H9 (cell line): ENCODE measurements around the gene ROR1. TPM values are rescaled to one million over a fixed set of nuclear protein-coding genes. Genes with fewer than 3 reads are reported as not detected.
"Not testable (repeated sequence)": the region's sequence is repeated elsewhere in the genome, so short reads cannot be mapped to it uniquely, and the experiment has no call there.

Source experiments
- DNase-seq: peaks from one replicate; pipeline ENCODE4 v3.0.0-alpha.2; 2017
- H2AFZ ChIP-seq: one replicate; pipeline ENCODE4 v1.6.1; 2013; ENCODE audit warnings: mild to moderate bottlenecking, low read length, control low read depth, moderate library complexity
- H2AK5ac ChIP-seq: 2 replicates; pipeline ENCODE4 v1.6.1; 2013; ENCODE audit warnings: low read length, control low read depth, mixed read lengths; ENCODE audit not compliant: insufficient read length
- H2BK120ac ChIP-seq: one replicate; pipeline ENCODE4 v1.6.1; 2013; ENCODE audit warnings: low read depth, mild to moderate bottlenecking, low read length, control low read depth, inconsistent platforms; ENCODE audit not compliant: poor library complexity, severe bottlenecking
- H2BK12ac ChIP-seq: 2 replicates; pipeline ENCODE4 v1.6.1; 2013; ENCODE audit warnings: low read length, control low read depth, mixed read lengths, low read depth; ENCODE audit not compliant: insufficient read length
- H2BK15ac ChIP-seq: 2 replicates; pipeline ENCODE4 v1.6.1; 2013; ENCODE audit warnings: low read depth, low read length, control low read depth
- H2BK20ac ChIP-seq: one replicate; pipeline ENCODE4 v1.6.1; 2013; ENCODE audit warnings: low read depth, mild to moderate bottlenecking, low read length, control low read depth, inconsistent platforms; ENCODE audit not compliant: poor library complexity, severe bottlenecking
- H2BK5ac ChIP-seq: 2 replicates; pipeline ENCODE4 v1.6.1; 2013; ENCODE audit warnings: low read length, control low read depth, mixed read lengths; ENCODE audit not compliant: insufficient read length
- H3K14ac ChIP-seq: 2 replicates; pipeline ENCODE4 v1.6.1; 2013; ENCODE audit warnings: low read length, control low read depth; ENCODE audit not compliant: insufficient read depth
- H3K18ac ChIP-seq: 2 replicates; pipeline ENCODE4 v1.6.1; 2013; ENCODE audit warnings: low read depth, mild to moderate bottlenecking, mixed read lengths, low read length, control low read depth; ENCODE audit not compliant: insufficient read length
- H3K23ac ChIP-seq: 2 replicates; pipeline ENCODE4 v1.6.1; 2013; ENCODE audit warnings: low read length, control low read depth, mixed read lengths, low read depth; ENCODE audit not compliant: insufficient read length
- H3K23me2 ChIP-seq: 2 replicates; pipeline ENCODE4 v1.6.1; 2013; ENCODE audit warnings: low read depth, mild to moderate bottlenecking, mixed read lengths, low read length, control low read depth; ENCODE audit not compliant: insufficient read length, poor library complexity, severe bottlenecking
- H3K27ac ChIP-seq: 2 replicates; pipeline ENCODE4 v1.5.1; 2013; ENCODE audit warnings: low read length, control low read depth, mixed read lengths, low read depth; ENCODE audit not compliant: insufficient read length
- H3K27me3 ChIP-seq: 2 replicates; pipeline ENCODE4 v1.6.1; 2013; ENCODE audit warnings: low read length, control low read depth, inconsistent platforms; ENCODE audit not compliant: insufficient read depth
- H3K4ac ChIP-seq: 2 replicates; pipeline ENCODE4 v1.6.1; 2013; ENCODE audit warnings: low read depth, mild to moderate bottlenecking, control low read depth, inconsistent platforms, low read length, moderate library complexity
- H3K4me1 ChIP-seq: 2 replicates; pipeline ENCODE4 v1.6.1; 2013; ENCODE audit warnings: low read length, control low read depth, inconsistent platforms; ENCODE audit not compliant: insufficient read depth
- H3K4me2 ChIP-seq: 2 replicates; pipeline ENCODE4 v1.6.1; 2013; ENCODE audit warnings: low read length, control low read depth, mixed read lengths; ENCODE audit not compliant: insufficient read length, insufficient read depth
- H3K56ac ChIP-seq: 2 replicates; pipeline ENCODE4 v1.6.1; 2013; ENCODE audit warnings: low read depth, mild to moderate bottlenecking, mixed read lengths, low read length, control low read depth; ENCODE audit not compliant: insufficient read length
- H3K79me1 ChIP-seq: 2 replicates; pipeline ENCODE4 v1.6.1; 2013; ENCODE audit warnings: low read depth, mild to moderate bottlenecking, moderate library complexity, low read length, control low read depth, inconsistent platforms; ENCODE audit not compliant: insufficient read depth, poor library complexity, severe bottlenecking
- H3K79me2 ChIP-seq: 2 replicates; pipeline ENCODE4 v1.6.1; 2013; ENCODE audit warnings: low read length, control low read depth, inconsistent platforms; ENCODE audit not compliant: insufficient read depth
- H3K9ac ChIP-seq: 2 replicates; pipeline ENCODE4 v1.6.1; 2013; ENCODE audit warnings: low read length, control low read depth, mixed read lengths; ENCODE audit not compliant: insufficient read length; ENCODE audit errors: extremely low read depth
- H3K9me3 ChIP-seq: one replicate; pipeline ENCODE4 v1.6.1; 2013; ENCODE audit warnings: low read depth, low read length, inconsistent platforms; ENCODE audit not compliant: control insufficient read depth
- H3T11ph ChIP-seq: one replicate; pipeline ENCODE4 v1.6.1; 2013; ENCODE audit warnings: mild to moderate bottlenecking, low read length, control low read depth, inconsistent platforms
- H4K20me1 ChIP-seq: one replicate; pipeline ENCODE4 v1.6.1; 2013; ENCODE audit not compliant: control insufficient read depth, insufficient read length, insufficient read depth
- H4K5ac ChIP-seq: 2 replicates; pipeline ENCODE4 v1.6.1; 2013; ENCODE audit warnings: low read depth, mild to moderate bottlenecking, mixed read lengths, low read length, control low read depth; ENCODE audit not compliant: insufficient read length
- H4K8ac ChIP-seq: replicated peaks from 2 replicates; pipeline ENCODE4 v1.6.1; 2013; ENCODE audit warnings: low read length, control low read depth, mixed read lengths, low read depth; ENCODE audit not compliant: insufficient read length
- H4K91ac ChIP-seq: 2 replicates; pipeline ENCODE4 v1.6.1; 2013; ENCODE audit warnings: low read depth, mild to moderate bottlenecking, moderate library complexity, mixed read lengths, low read length, control low read depth; ENCODE audit not compliant: insufficient read length
- H3K27ac Mint-ChIP-seq, 3 experiments: 2 replicates in 2 of 3; 3 replicates in 1 of 3; pipeline ENCODE4 v1.8.0; 2020 to 2021; ENCODE audit warnings: mixed read lengths in 3 of 3, mild to moderate bottlenecking in 1 of 3, moderate library complexity in 1 of 3
- H3K27me3 Mint-ChIP-seq: 2 replicates; pipeline ENCODE4 v1.8.0; 2021; ENCODE audit warnings: low read depth, mild to moderate bottlenecking, moderate library complexity, mixed read lengths
- H3K36me3 Mint-ChIP-seq, 3 experiments: 2 replicates in 2 of 3; 3 replicates in 1 of 3; pipeline ENCODE4 v1.8.0; 2020 to 2021; ENCODE audit warnings: low read depth in 3 of 3, mixed read lengths in 3 of 3; ENCODE audit not compliant: insufficient read depth in 1 of 3
- H3K4me1 Mint-ChIP-seq, 2 experiments: 2 replicates each; pipeline ENCODE4 v1.8.0; 2020; ENCODE audit warnings: mixed read lengths in 2 of 2
- H3K4me3 Mint-ChIP-seq, 2 experiments: 2 replicates in 1 of 2; 3 replicates in 1 of 2; pipeline ENCODE4 v1.8.0; 2020 to 2021; ENCODE audit warnings: mild to moderate bottlenecking in 2 of 2, mixed read lengths in 2 of 2, moderate library complexity in 1 of 2
- H3K9me3 Mint-ChIP-seq, 2 experiments: 2 replicates in 1 of 2; 3 replicates in 1 of 2; pipeline ENCODE4 v1.8.0; 2020; ENCODE audit warnings: mild to moderate bottlenecking in 2 of 2, mixed read lengths in 2 of 2, moderate library complexity in 1 of 2
- WGBS: extraction: QIAGEN DNeasy Blood & Tissue Kit; methylation state at CpG from one replicate; pipeline ENCODE4 v1.1.7; 2013; ENCODE audit warnings: missing lambda C conversion rate, low lambda C conversion rate, mixed read lengths; ENCODE audit not compliant: insufficient read length; ENCODE audit errors: extremely low coverage; 5-methylcytosine and 5-hydroxymethylcytosine counted together
- total RNA-seq: library from RNA; stranded (reverse); gene quantifications from 2 replicates; pipeline ENCODE4 v1.2.1, GENCODE V29; 2021
- TF ChIP-seq, protein P1 (sequence below): fragments of 200-600 bp; sonication (generic); conservative IDR thresholded peaks from 3 replicates; pipeline ENCODE4 v1.8.0; 2021; ENCODE audit warnings: antibody characterized with exemption, mild to moderate bottlenecking

The ROR1 gene
- total RNA-seq, 1 experiment from 2014 or later: 75.9 TPM

DNA sequence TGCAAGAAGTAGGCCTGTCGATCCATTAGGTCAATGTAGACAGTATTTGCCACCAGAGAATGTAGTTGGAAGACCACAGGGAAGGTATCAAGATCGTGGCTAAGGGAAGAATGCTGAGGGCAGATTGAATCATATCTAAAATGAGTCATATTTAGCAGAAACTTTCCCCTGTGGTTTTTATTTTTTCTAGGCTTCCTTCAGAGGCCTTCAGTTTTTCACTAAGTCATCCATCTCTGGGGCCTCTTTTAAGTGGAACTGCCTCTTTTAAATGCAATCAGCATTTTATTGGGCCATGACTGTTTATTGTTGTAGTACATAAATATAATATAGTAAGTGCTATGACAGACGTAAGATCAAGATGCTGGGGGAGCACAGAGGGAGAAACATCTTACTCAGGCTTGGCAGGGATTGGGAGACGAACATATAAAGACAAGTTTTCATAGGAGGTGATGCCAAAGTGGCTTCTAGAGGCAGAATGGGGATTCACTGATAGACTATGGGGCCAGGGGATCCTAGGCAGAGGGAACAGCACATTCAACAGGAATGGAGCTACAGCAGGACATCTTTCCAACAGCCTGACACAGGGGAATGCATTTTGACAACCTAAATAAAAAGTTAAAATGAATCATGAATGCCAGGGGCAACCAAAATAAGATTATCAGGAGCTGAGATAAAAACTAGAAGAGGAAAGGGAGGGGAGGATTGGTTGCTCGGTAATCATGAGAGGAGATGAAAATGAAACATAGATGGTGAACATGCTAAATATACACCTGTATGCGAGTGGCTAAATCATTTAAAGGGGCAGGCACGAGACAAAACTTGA is 449.7 kb downstream of the ROR1 start:
- H3K9me3 Mint-ChIP-seq: peaks cover 0 to 3% of the 10 kb centered on the region in 2 experiments; a peak in 1 of 5 replicates
- H3K4me3 Mint-ChIP-seq: no peak overlapping the region
- WGBS: no CpG with 5 or more reads among the region's 7 CpGs
- no peaks in the 10 kb centered on the region for H4K20me1 ChIP-seq
- H3K9ac ChIP-seq: no peak overlapping the region
- no peak overlapping the region; a peak in 1 of 7 replicates for H3K27ac Mint-ChIP-seq
- H4K8ac ChIP-seq: no peak overlapping the region
- no peak overlapping the region for H4K91ac ChIP-seq
- H3K79me2 ChIP-seq: no peaks in the 10 kb centered on the region
- no peak for DNase-seq
- no peak overlapping the region for H2BK5ac ChIP-seq
- H3K4me2 ChIP-seq: no peak overlapping the region
- H3K14ac ChIP-seq: no peak overlapping the region
- no peak overlapping the region for H3T11ph ChIP-seq
- H2BK12ac ChIP-seq: no peak overlapping the region
- H3K18ac ChIP-seq: no peak overlapping the region
- no peaks in the 10 kb centered on the region for H3K36me3 Mint-ChIP-seq
- H2BK20ac ChIP-seq: no peak overlapping the region
- no peaks in the 10 kb centered on the region for H3K79me1 ChIP-seq
- no peak overlapping the region for H3K56ac ChIP-seq
- TF ChIP-seq, protein P1, sequence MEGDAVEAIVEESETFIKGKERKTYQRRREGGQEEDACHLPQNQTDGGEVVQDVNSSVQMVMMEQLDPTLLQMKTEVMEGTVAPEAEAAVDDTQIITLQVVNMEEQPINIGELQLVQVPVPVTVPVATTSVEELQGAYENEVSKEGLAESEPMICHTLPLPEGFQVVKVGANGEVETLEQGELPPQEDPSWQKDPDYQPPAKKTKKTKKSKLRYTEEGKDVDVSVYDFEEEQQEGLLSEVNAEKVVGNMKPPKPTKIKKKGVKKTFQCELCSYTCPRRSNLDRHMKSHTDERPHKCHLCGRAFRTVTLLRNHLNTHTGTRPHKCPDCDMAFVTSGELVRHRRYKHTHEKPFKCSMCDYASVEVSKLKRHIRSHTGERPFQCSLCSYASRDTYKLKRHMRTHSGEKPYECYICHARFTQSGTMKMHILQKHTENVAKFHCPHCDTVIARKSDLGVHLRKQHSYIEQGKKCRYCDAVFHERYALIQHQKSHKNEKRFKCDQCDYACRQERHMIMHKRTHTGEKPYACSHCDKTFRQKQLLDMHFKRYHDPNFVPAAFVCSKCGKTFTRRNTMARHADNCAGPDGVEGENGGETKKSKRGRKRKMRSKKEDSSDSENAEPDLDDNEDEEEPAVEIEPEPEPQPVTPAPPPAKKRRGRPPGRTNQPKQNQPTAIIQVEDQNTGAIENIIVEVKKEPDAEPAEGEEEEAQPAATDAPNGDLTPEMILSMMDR: no peak
- no peak overlapping the region for H2BK15ac ChIP-seq
- no peaks in the 10 kb centered on the region for H3K4me1 Mint-ChIP-seq
- no peaks in the 10 kb centered on the region for H3K23me2 ChIP-seq
- no peaks in the 10 kb centered on the region for H3K9me3 ChIP-seq
- H2BK120ac ChIP-seq: no peak overlapping the region
- H2AFZ ChIP-seq: no peak overlapping the region
- no peak overlapping the region for H3K27ac ChIP-seq
- H4K5ac ChIP-seq: no peak overlapping the region
- no peaks in the 10 kb centered on the region for H3K27me3 ChIP-seq
- no peaks in the 10 kb centered on the region for H3K27me3 Mint-ChIP-seq
- no peak overlapping the region for H3K4ac ChIP-seq
- no peak overlapping the region for H2AK5ac ChIP-seq
- H3K23ac ChIP-seq: no peak overlapping the region
- no peaks in the 10 kb centered on the region for H3K4me1 ChIP-seq

DNA sequence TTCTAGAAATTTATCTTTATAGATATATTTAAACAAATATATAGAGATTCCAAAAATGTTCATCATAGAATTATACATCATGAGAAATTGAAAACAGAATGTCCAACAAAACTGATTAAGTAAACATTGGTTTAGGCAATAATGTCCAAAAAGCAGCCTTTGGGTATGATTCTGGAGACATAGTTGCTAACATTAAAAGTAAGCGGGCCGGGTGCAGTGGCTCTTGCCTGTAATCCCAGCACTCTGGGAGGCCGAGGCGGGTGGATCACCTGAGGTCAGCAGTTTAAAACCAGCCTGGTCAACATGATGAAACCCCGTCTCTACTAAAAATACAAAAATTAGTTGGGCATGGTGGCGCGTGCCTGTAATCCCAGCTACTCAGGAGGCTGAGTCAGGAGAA is 450.4 kb downstream of the ROR1 start:
- H3T11ph ChIP-seq, H4K8ac ChIP-seq, H3K14ac ChIP-seq, H4K20me1 ChIP-seq, H3K9me3 ChIP-seq, H3K23me2 ChIP-seq, H4K91ac ChIP-seq, H2AFZ ChIP-seq, H2BK12ac ChIP-seq, H3K79me2 ChIP-seq, H2BK5ac ChIP-seq, H2BK15ac ChIP-seq, H3K9me3 Mint-ChIP-seq, H3K27ac Mint-ChIP-seq, H3K4me1 Mint-ChIP-seq, H2AK5ac ChIP-seq, H3K27ac ChIP-seq, H3K27me3 ChIP-seq, H3K4me1 ChIP-seq, H3K23ac ChIP-seq, H2BK120ac ChIP-seq, H2BK20ac ChIP-seq, H3K4me3 Mint-ChIP-seq, H3K4ac ChIP-seq, H3K9ac ChIP-seq, H3K36me3 Mint-ChIP-seq, H3K27me3 Mint-ChIP-seq, H3K4me2 ChIP-seq, H3K18ac ChIP-seq, H3K56ac ChIP-seq, H4K5ac ChIP-seq, H3K79me1 ChIP-seq, DNase-seq: not testable (repeated sequence)
- no CpG with 5 or more reads among the region's 7 CpGs for WGBS
